Measurements from ENCODE around the gene CLPTM1L.
"Not testable (repeated sequence)": the region's sequence is repeated elsewhere in the genome, so short reads cannot be mapped to it uniquely, and the experiment has no call there.

Gene CLPTM1L

DNA sequence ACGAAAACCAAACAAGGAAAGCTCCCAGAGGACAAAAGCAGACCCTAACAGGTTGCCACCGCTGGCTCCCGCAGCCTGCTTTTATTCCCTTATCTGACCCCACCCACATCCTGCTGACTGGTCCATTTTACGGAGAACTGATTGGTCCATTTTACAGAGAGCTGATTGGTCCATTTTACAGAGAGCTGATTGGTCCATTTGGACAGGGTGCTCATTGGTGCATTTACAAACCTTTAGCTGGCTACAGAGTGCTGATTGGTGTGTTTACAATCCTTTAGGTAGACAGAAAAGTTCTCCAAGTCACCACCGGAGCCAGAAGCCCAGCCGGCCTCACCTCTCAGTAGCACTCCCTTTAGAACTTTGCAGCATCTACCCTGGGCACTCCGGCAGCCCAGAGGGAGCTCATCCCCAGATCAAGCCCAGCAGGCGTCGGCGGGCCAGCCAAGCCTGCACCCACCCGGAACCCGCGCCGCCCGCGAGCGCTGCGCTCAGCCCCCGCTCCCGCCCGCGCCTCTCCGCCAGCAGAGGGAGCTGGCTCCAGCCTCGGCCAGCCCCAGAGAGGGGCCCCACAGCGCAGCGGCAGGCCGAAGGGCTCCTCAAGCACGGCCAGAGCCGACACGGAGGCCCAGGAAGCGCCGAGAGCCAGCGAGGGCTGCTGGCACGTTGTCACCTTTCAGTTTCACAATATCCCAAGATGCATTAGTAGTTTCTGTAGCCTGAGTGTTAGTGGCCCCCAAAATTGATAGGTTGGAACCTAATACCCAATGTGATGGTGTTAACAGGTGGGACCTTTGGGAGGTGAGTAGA lies 35.3 kb upstream of the CLPTM1L start:
- DNase-seq = no peak

GRCh38 chr5:1378866-1379659 lies 34.2 kb upstream of the CLPTM1L start:
- no peak for DNase-seq

DNA sequence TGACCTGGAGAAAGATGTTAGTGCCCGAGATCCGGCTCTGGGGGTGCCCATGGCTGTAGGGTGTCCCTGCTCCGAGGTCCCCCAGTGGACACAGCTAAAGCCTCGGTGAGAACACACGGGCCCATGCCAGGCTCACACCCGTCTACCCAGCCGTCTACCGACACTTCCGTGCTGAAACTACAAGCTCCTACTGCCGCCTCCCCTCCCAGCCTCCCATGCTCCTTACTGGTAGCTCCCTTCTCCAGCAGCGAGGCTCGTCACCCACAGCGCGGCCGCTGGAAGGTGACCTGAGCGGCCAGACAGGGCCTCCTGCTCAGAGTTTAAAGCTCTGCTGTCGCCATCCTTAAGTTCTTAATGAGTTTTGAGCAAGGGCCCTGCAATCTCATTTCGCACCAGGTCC lies 33.2 kb upstream of the CLPTM1L start:
- DNase-seq = no peak

DNA sequence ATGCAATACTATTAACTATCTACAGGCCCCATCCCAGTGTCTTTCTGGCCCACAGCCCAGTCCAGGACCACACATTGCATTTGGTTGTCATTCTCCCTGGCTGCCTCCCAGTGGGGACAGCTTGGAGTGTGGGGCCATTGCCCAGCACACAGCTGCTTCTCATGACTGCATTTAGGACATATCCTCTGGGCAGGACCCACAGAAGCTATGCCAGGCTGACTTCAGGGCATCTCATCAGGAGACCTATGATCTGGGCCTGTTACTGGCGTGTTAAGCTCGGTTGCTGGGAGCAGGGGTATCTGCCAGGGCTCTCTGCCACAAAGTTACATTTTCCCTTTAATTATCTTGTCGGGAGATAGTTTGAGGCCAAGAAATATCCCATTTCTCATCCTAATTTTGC lies 32.1 kb upstream of the CLPTM1L start:
- no peak for DNase-seq

- no peak for DNase-seq
Observed at GRCh38 chr5:1375871-1376810, 31.2 kb upstream of the CLPTM1L start.

DNA sequence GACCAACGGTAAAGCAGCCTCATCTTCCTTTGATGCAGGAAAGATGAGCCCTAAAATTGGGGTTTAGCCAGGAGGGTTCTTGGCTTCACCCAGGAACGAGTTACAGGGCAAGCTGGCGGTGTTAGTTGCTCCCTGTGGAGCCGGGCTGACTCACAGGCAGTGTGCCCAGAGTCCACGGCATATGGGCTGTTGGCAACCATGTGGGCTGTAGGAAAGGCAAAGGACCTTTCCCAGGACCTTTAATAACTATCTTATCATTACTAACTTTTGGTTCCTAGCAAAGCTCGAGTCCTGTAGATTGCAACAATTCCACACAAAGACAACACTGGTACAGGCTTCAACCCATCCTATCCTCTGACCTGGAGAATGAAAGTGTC lies 29.8 kb upstream of the CLPTM1L start:
- no peak for DNase-seq

- DNase-seq = no peak
Observed at GRCh38 chr5:1374030-1374678, 29.3 kb upstream of the CLPTM1L start.

GRCh38 chr5:1371972-1372342 lies 27.1 kb upstream of the CLPTM1L start:
- not testable (repeated sequence) for DNase-seq

DNA sequence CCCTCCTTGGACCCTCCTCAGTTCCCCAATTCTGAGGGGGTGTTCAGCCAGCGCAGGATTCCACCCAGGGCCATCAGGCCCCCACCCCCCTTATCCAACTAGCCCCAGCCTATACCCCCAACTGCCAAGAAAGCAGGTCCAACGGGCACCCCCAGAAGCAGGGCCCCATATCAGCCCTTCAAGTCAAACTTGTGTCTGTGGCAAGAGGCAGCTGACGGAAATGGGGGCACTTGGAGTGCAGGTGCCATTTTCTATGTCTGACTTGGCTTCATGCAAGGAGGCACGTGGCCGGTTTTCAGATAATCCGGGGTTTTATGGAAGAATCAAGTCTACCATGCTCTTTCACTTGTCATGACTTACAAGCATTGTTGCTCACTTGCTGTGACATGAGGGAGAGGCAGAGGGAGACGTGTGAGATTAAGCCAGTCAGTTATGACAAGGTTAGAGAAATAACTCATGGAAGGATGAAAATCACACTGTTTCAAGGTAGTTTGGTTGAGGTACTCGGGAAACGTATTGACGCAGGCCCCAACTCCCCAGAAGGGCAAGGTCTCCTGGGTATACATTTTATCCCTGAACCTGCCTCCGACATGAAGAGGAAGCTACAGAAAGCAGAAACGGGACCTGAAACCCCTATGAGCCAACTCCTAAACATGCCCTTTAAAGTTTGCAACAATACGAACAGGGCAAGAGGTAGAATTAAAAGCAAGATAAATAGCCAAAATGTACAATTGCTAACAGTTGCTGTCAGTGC lies 26.5 kb upstream of the CLPTM1L start:
- no peak for DNase-seq

DNA sequence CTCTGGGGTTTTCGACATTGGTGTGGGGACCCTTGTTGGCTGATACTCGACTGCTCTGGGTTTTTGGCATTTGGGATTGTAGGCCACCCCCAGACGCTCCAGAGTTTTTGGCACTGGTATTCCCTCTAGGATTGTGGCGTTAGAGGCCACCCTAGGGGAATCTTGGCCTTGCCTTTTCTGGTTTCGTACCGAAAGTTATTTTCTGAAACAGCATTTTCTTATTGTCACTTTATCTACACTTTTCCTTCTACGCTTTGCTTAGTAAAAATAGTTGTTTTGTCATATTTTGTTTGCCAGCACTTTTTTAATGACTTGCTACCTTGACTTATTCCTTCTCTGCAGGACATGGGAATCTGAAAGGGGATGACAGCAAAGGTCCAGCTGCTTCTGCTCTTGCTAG lies 25.1 kb upstream of the CLPTM1L start:
- no peak for DNase-seq

DNA sequence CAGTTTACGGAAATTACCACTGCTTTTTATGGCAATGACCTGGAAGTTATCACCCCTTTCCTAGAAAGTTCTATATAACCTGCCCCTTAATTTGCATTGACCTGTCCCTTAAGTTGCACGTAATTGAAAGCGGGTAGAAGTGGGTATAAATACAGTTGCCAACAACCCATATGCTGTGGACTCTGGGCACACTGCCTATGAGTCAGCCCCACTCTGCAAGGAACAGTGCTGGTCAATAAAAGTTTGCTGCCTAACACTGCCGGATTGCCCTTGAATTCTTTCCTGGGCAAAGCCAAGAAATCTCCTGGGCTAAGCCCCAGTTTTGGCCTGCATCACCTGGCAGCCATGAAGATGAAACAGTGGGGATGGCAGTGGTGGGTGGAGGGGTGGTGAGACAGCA lies 23.9 kb upstream of the CLPTM1L start:
- DNase-seq = no peak

DNA sequence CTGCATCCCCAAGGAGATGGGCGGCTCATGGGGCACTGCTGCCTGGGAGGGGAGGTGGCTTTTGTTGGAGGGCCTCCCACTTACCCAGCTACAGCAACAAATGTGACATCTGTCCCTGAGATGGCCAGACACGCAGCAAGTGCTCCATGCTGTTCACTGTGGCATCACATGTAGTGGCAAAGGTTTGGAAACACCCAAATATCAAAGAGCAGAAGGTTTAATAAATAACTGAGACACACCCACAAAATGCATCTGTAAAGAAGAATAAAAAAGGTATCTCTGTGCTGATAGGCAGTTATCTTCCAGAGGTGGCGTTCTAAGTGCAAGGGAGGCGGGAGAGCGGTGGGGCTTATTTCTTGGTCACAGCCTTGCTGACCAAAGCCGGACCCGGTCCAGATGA lies 23.3 kb upstream of the CLPTM1L start:
- DNase-seq = no peak

- DNase-seq = no peak
Observed at GRCh38 chr5:1367149-1367548, 22.2 kb upstream of the CLPTM1L start.

DNA sequence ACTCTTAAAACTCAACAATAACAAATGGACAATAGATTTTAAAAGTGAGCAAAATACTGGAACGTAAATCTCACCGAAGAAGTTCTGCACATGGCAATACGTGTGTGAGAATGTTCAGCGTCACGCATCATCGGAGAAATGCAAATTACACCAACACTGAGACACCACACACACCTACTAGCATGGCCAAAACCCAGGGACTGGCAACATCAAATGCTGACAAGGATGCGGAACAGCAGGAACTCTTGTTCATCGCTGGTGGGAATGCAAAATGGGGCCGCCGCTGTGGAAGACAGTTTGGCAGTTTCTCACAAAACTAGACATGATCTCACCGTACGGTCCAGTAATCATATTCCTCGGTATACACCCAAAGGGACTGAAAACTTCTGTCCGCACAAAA lies 21.6 kb upstream of the CLPTM1L start:
- no peak for DNase-seq

DNA sequence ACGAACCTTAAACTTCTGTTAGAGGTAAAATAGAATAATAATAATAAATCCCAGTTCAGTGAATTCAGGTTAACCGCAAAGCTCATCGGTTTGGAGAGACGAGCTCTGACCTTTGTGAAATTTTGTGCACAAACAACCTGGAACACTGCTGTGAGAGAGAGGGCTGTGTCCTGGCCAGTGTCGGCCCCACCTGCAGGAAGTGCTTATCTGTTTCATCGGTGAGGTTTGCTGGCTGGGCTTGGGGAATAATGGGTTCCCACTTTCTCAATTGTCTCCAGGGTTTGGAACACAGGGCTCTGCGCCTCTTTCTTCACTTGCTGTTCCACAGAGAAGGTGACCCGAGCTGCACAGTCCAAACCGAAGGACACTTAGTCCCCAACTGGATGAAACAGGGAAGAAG lies 19.3 kb upstream of the CLPTM1L start:
- DNase-seq = no peak

DNA sequence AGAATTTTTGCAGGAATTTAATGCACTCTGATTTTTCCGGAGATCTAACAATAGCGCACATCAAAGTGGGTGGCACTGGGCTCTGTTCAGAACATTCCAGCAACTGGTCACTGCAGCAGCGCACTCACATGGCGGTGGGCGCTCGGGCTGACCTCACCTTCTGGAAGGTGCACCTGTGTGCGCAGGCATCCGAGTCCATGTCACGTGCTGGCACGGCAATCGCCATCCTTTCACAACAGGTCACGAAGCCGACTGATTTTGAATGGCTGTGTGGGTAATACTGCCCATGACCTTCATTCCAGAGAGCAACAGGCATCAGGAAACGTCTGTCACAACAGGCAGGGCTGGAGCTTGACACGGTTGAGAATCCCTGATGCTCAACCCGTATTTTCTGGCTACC lies 18.7 kb upstream of the CLPTM1L start:
- DNase-seq = no peak

DNA sequence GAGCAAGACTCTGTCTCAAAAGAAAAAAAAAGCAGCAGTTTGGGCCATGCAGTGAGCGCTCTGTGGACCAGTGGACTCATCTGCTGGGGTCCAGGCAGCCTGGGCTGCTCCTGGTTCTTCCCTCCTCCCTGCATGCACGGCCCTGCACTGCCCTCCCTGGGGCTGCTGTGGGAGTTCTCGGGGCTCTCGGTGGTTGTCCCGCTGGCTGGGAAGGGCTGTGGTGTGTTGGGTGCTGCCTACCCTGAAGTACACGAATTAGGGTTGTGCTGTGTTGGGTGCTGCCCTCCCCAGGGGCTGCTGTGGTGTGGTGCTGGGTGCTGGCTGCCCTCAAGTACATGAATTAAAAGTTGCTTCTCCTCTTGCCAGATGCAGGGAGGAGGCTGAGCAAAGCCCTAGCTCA lies 18.3 kb upstream of the CLPTM1L start:
- DNase-seq = no peak

GRCh38 chr5:1362242-1363015 lies 17.5 kb upstream of the CLPTM1L start:
- DNase-seq = no peak

DNA sequence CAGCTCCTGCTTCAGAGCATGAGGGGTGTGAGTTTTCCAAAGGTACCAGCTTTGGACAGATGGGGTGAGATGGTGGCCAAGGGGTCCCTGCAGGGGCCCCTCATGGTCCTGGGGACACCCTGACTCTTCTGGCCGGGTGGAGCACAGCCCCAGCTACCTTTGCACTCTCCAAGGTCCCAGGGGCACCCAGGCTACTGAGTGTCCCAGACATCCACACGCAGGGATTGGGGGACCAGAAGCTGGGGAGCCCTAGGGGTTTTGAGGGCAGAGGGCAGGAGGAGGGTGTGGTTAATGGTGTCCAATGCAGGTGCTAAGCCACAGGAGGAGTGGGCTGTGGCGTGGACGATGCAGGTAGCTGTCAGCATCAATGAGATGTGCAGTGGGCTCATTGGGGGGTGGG lies 16.0 kb upstream of the CLPTM1L start:
- DNase-seq = no peak

GRCh38 chr5:1360367-1360766 lies 15.5 kb upstream of the CLPTM1L start:
- DNase-seq = not testable (repeated sequence)

GRCh38 chr5:1359713-1360112 lies 14.8 kb upstream of the CLPTM1L start:
- DNase-seq = no peak
